K562 (cell line): Measurements from ENCODE around the gene MBD6. TPM values are rescaled to one million over a fixed set of nuclear protein-coding genes. Genes with fewer than 3 reads are reported as not detected.

Experiments
- ATAC-seq: fragments of 200-7000 bp; cut with Tn5 transposase; 3 replicates; pipeline ENCODE4 v1.9.1; 2020; ENCODE audit warnings: moderate library complexity
- BruUV-seq: library from RNA; stranded (reverse); fragments of 400-500 nt; replicated peaks from 2 replicates; lab custom pipeline; 2021; lab: Mats Ljungman, UMichigan
- CTCF ChIA-PET: fragments of 300-600 bp; formaldehyde crosslinking; extraction: SDS; loops from one replicate; lab custom pipeline; 2021; ENCODE audit warnings: low intra/inter-chr PET ratio; lab: Yijun Ruan, JAX
- POLR2A ChIA-PET: fragments of 300-600, 350-650 bp; sonication (Branson Sonifier 250); formaldehyde crosslinking; extraction: SDS; loops from one replicate; lab custom pipeline; 2021; ENCODE audit warnings: antibody characterized with exemption, inconsistent platforms; lab: Yijun Ruan, JAX
- DNase-seq, 4 experiments: peaks; one replicate each; pipeline versions ENCODE4 v3.0.0 to v3.0.0-alpha.2; 2011 to 2018; ENCODE audit warnings: low spot score in 3 of 4, mixed read lengths in 3 of 4; ENCODE audit errors: extremely low read depth in 1 of 4
- FAIRE-seq: peaks from 2 replicates; lab custom pipeline; 2011; peaks lifted over from hg19 to GRCh38; lab: Jason Lieb, UNC
- H2AFZ ChIP-seq: 2 replicates; pipeline ENCODE4 v1.6.0; 2011; ENCODE audit warnings: low read depth, low read length, control low read depth, inconsistent platforms
- H3K27ac ChIP-seq: fragments of 200-600 bp; 3 replicates; pipeline ENCODE4 v1.8.0; 2011; ENCODE audit warnings: low read depth, mild to moderate bottlenecking, control low read depth, inconsistent platforms, low read length, moderate library complexity, mixed read lengths; ENCODE audit errors: extremely low read depth
- H3K27me3 ChIP-seq, 2 experiments: fragments of 300-600 bp in 1 of 2; 2 replicates in 1 of 2; 3 replicates in 1 of 2; pipeline versions ENCODE4 v1.6.0 to v1.8.0; 2011; ENCODE audit warnings: inconsistent platforms in 2 of 2, low read length in 2 of 2, mild to moderate bottlenecking in 1 of 2, mixed read lengths in 1 of 2, moderate library complexity in 1 of 2; ENCODE audit not compliant: control insufficient read depth in 2 of 2, insufficient read depth in 2 of 2
- H3K36me3 ChIP-seq: fragments of 300-600 bp; 3 replicates; pipeline ENCODE4 v1.8.0; 2011; ENCODE audit warnings: mild to moderate bottlenecking, low read length, inconsistent platforms; ENCODE audit not compliant: control insufficient read depth, insufficient read depth
- H3K4me1 ChIP-seq, 2 experiments: fragments of 200-600 bp in 1 of 2; replicated peaks in 1 of 2; 2 replicates in 1 of 2; 3 replicates in 1 of 2; pipeline versions ENCODE4 v1.5.1 to v1.8.0; 2011; ENCODE audit warnings: inconsistent platforms in 2 of 2, low read length in 2 of 2, mild to moderate bottlenecking in 1 of 2, mixed read lengths in 1 of 2, moderate library complexity in 1 of 2; ENCODE audit not compliant: control insufficient read depth in 2 of 2, insufficient read depth in 2 of 2
- H3K4me2 ChIP-seq: 2 replicates; pipeline ENCODE4 v1.6.1; 2011; ENCODE audit warnings: low read length, control low read depth, inconsistent platforms, mixed read lengths; ENCODE audit not compliant: insufficient read depth
- H3K4me3 ChIP-seq: fragments of 200-600 bp; sonication (generic), shearing (Covaris generic); 2 replicates; pipeline ENCODE4 v1.5.1; 2016; ENCODE audit warnings: control low read depth, inconsistent platforms
- H3K79me2 ChIP-seq: fragments of 200-600 bp; 3 replicates; pipeline ENCODE4 v1.8.0; 2011; ENCODE audit warnings: low read length, inconsistent platforms; ENCODE audit not compliant: control insufficient read depth, insufficient read depth
- H3K9ac ChIP-seq, 2 experiments: 2 replicates each; pipeline versions ENCODE4 v1.6.0 to v1.6.1; 2011; ENCODE audit warnings: low read depth in 2 of 2, low read length in 2 of 2, control low read depth in 1 of 2, inconsistent platforms in 1 of 2, mild to moderate bottlenecking in 1 of 2, mixed read lengths in 1 of 2; ENCODE audit not compliant: insufficient read depth in 1 of 2
- H3K9me1 ChIP-seq: one replicate; pipeline ENCODE4 v1.6.0; 2011; ENCODE audit warnings: inconsistent platforms, mild to moderate bottlenecking, low read length, moderate library complexity; ENCODE audit not compliant: control insufficient read depth, insufficient read depth
- H3K9me3 ChIP-seq: replicated peaks from 2 replicates; pipeline ENCODE4 v1.5.1; 2011; ENCODE audit warnings: low read depth, low read length, inconsistent platforms; ENCODE audit not compliant: control insufficient read depth, insufficient read depth
- H4K20me1 ChIP-seq: replicated peaks from 2 replicates; pipeline ENCODE4 v1.6.1; 2011; ENCODE audit warnings: low read length, inconsistent platforms, mixed read lengths; ENCODE audit not compliant: control insufficient read depth, insufficient read depth
- RBFOX2 ChIP-seq: fragments of 200-400 bp; formaldehyde crosslinking; IDR thresholded peaks from 2 replicates; pipeline ENCODE4 v1.6.1; 2017; ENCODE audit warnings: low read depth, mild to moderate bottlenecking, low read length, moderate library complexity
- SAP30 ChIP-seq: fragments of 200-600 bp; sonication (generic); IDR thresholded peaks from 2 replicates; pipeline ENCODE4 v1.6.1; 2012; ENCODE audit warnings: borderline replicate concordance, low read depth, mild to moderate bottlenecking, moderate library complexity, low read length, control low read depth, inconsistent platforms; ENCODE audit not compliant: insufficient read depth, poor library complexity, severe bottlenecking
- WGBS: fragments of 100-300 bp; shearing (Covaris generic); methylation state at CpG from one replicate; pipeline ENCODE4 v1.1.6; 2016; ENCODE audit warnings: low coverage, mixed read lengths; ENCODE audit not compliant: insufficient coverage; ENCODE audit errors: missing lambda C conversion rate; 5-methylcytosine and 5-hydroxymethylcytosine counted together
- in situ Hi-C: fragments of 300-500 bp; cut with MboI; formaldehyde crosslinking; loops from 4 replicates; pipeline ENCODE4 v1.15.0; 2018; ENCODE audit warnings: inconsistent platforms, mixed read lengths
- intact Hi-C: fragments of 100-400 bp; cut with micrococcal nuclease; formaldehyde crosslinking; loops from 2 replicates; pipeline ENCODE4 v1.14.2; 2022
- polyA plus RNA-seq, 8 experiments: library from polyadenylated mRNA; depleted of rRNA in 4 of 8; stranded (reverse) in 5 of 8; unstranded in 3 of 8; fragments of >200 nt; fragmentation: Nextera tagmentation in 2 of 8; fragmentation: Illumina TruSeq in 1 of 8; extraction: Ambion mirVana in 2 of 8; extraction: Trizol in 1 of 8; gene quantifications; 2 replicates each; pipeline versions ENCODE4 v1.2.1 to v1.2.3, GENCODE V29; 2011 to 2014; ENCODE audit warnings: inconsistent platforms in 1 of 8, missing spikeins in 1 of 8
- total RNA-seq, 7 experiments: library from RNA; depleted of rRNA in 6 of 7; stranded (reverse); fragments of >200 nt in 6 of 7; fragmentation: Illumina TruSeq in 2 of 7; extraction: Trizol in 2 of 7; gene quantifications; 2 replicates each; pipeline versions ENCODE4 v1.2.1 to v1.2.3, GENCODE V29; 2011 to 2021; ENCODE audit warnings: low replicate concordance in 1 of 7
- TF ChIP-seq, protein P1 (sequence below): sonication (generic); formaldehyde crosslinking; IDR thresholded peaks from 2 replicates; pipeline ENCODE4 v1.8.0; 2022; ENCODE audit warnings: missing genetic modification reagents, mild to moderate bottlenecking, moderate library complexity, borderline replicate concordance

MBD6 gene
- total and polyA plus RNA-seq, 9 of the 15 experiments (the other 6 are each of a cell fraction or from before 2014, with no cell fraction given): 2.0 to 54.8 (median 3.8) TPM

DNA sequence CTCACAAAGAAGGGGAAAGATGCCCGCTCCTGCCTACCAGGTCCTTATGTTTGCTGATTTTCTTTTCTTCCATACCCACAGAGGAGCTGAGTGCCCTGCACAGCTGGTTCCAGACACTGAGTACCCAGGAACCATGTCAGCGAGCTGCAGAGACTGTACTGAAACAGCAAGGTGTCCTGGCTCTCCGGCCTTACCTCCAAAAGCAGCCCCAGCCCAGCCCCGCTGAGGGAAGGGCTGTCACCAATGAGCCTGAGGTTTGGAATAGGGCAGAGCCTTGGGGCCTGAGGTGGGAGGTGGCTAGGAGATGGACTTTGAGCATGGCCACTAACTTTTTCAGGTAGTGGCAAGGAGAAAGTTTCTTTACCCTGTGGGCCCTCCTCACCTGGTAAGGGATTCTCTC, 32.5 kb upstream of the MBD6 start:
- WGBS: 95% methylated on average over 4 of the region's 4 CpGs
- Histone ChIP-seq H3K27ac (no peak overlapping the region), H3K9ac (peak overlapping the region in 1 of 2 experiments; percentile 47; a peak in 1 of 4 replicates), H3K4me3 (no peak overlapping the region), H4K20me1 (0 out of 2 replicates have a peak, but pooled peaks cover 3% of the 10 kb centered on the region), H3K79me2 (peaks cover 35% of the 10 kb centered on the region), H3K36me3 (peaks cover 48% of the 10 kb centered on the region), H3K4me1 (peaks cover 7 to 15% of the 10 kb centered on the region in 2 experiments), H3K27me3 (no peaks in the 10 kb centered on the region), H3K4me2 (no peak overlapping the region), H3K9me3 (no peaks in the 10 kb centered on the region), H3K9me1 (peaks cover 3% of the 10 kb centered on the region), H2AFZ (no peak overlapping the region)
- ChIA-PET CTCF (no interaction called here), POLR2A (interaction anchor here (0.6 to 1.4 kb wide), 6 partner anchors 14 to 245 kb away, joined by 3 to 4 read pairs (median 4); partner anchors contain the start of gene DDIT3)
- BruUV-seq: no TSS peak
- in situ Hi-C loops (no loop called here), intact Hi-C loops (no loop called here)
- no peak for TF ChIP-seq SAP30
- TF ChIP-seq RBFOX2: peak; percentile 58
- TF ChIP-seq, protein P1, sequence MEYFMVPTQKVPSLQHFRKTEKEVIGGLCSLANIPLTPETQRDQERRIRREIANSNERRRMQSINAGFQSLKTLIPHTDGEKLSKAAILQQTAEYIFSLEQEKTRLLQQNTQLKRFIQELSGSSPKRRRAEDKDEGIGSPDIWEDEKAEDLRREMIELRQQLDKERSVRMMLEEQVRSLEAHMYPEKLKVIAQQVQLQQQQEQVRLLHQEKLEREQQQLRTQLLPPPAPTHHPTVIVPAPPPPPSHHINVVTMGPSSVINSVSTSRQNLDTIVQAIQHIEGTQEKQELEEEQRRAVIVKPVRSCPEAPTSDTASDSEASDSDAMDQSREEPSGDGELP: 0 out of 2 replicates have a peak, but pooled peaks have one; percentile 29
- DNase-seq: no peak
- FAIRE-seq: no peak
- ATAC-seq: no peak
